Fibroblast of skin of right biceps (primary cell): Measurements from ENCODE around the gene ARRB2.
"Not testable (repeated sequence)": the region's sequence is repeated elsewhere in the genome, so short reads cannot be mapped to it uniquely, and the experiment has no call there.

ENCODE experiments used
- DNase-seq: peaks from one replicate; pipeline ENCODE4 v3.0.0-alpha.2; 2013

Gene ARRB2

GRCh38 chr17:4703330-4703691, 7.1 kb upstream of the ARRB2 start:
- no peak for DNase-seq

- not testable (repeated sequence) for DNase-seq
Measured at GRCh38 chr17:4704574-4704907, 5.9 kb upstream of the ARRB2 start.

GRCh38 chr17:4704991-4705390, 5.4 kb upstream of the ARRB2 start:
- no peak for DNase-seq

- DNase-seq, result peak; percentile 37
Measured at GRCh38 chr17:4706121-4706520, 4.3 kb upstream of the ARRB2 start.

- DNase-seq, result peak; percentile 17
Measured at GRCh38 chr17:4708436-4708835, 2.0 kb upstream of the ARRB2 start.

- no peak for DNase-seq
Measured at GRCh38 chr17:4710693-4711634, 532 bp downstream of the ARRB2 start.

- DNase-seq, result no peak
Measured at GRCh38 chr17:4711661-4712181, 1.3 kb downstream of the ARRB2 start.

GRCh38 chr17:4712526-4712925, 2.1 kb downstream of the ARRB2 start:
- DNase-seq, result no peak

- not testable (repeated sequence) for DNase-seq
Measured at GRCh38 chr17:4714340-4715062, 4.1 kb downstream of the ARRB2 start.

- DNase-seq, result no peak
Measured at GRCh38 chr17:4715063-4715744, 4.8 kb downstream of the ARRB2 start.

- DNase-seq, result no peak
Measured at GRCh38 chr17:4716081-4716480, 5.6 kb downstream of the ARRB2 start.

GRCh38 chr17:4717791-4718190, 7.4 kb downstream of the ARRB2 start:
- no peak for DNase-seq

- no peak for DNase-seq
Measured at GRCh38 chr17:4718276-4718675, 7.8 kb downstream of the ARRB2 start.

- DNase-seq, result no peak
Measured at GRCh38 chr17:4719146-4719545, 8.7 kb downstream of the ARRB2 start.

GRCh38 chr17:4719684-4720221, 9.3 kb downstream of the ARRB2 start:
- DNase-seq, result no peak

GRCh38 chr17:4720787-4721186, 10.4 kb downstream of the ARRB2 start:
- DNase-seq, result no peak

GRCh38 chr17:4721203-4722135, 11.0 kb downstream of the ARRB2 start:
- peak; percentile 22 for DNase-seq

- DNase-seq, result no peak
Measured at GRCh38 chr17:4722678-4723240, 12.3 kb downstream of the ARRB2 start.

- no peak for DNase-seq
Measured at GRCh38 chr17:4724650-4725049, 14.2 kb downstream of the ARRB2 start.

- no peak for DNase-seq
Measured at GRCh38 chr17:4725646-4726310, 15.3 kb downstream of the ARRB2 start.

- no peak for DNase-seq
Measured at GRCh38 chr17:4728124-4728523, 17.7 kb downstream of the ARRB2 start.
